Stromal cell of bone marrow (primary cell): ENCODE results near the gene ANKRD40CL.
A peak's percentile ranks its signal among the peaks of the same experiment; 100 is the strongest.
"Not testable (repeated sequence)": the region's sequence is repeated elsewhere in the genome, so short reads cannot be mapped to it uniquely, and the experiment has no call there.

Source experiments
- DNase-seq: peaks from one replicate; pipeline ENCODE4 v3.0.0-alpha.2; 2012; ENCODE audit warnings: low read depth

The ANKRD40CL gene

GRCh38 chr17:50758989-50759544, 8.3 kb downstream of the ANKRD40CL start:
- no peak for DNase-seq

- DNase-seq = no peak
These were observed 8.8 kb downstream of the ANKRD40CL start for GRCh38 chr17:50758524-50758923.

- DNase-seq = no peak
These were observed 12.8 kb downstream of the ANKRD40CL start for GRCh38 chr17:50754521-50754920.

DNA sequence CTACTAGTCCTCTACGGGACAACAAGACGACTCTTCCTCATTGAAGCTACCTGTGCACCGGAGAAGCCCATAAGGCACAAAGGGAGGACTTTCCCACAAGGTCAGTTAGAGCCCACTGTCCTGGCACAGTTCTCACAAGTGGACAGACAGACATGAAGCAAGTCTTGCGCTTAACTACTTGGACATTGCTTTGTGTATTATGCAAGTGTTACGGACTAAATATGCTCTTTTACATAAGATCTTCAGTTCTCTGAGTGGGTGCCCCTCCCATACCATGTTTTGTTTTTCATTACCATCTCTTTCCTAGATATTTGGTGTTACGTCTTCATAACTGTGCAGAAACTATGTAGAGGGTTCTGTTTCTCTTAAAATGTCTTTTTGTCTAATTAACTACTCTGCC, 18.1 kb downstream of the ANKRD40CL start:
- no peak for DNase-seq

DNA sequence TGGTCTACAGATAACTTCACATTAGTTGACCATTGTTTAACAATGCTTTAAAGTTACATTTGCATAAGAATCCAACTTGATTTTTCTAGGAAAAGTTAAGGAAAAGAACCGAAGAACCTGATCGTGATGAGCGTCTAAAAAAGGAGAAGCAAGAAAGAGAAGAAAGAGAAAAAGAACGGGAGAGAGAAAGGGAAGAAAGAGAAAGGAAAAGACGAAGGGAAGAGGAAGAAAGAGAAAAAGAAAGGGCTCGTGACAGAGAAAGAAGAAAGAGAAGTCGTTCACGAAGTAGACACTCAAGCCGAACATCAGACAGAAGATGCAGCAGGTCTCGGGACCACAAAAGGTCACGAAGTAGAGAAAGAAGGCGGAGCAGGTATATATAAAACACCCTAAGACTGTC, 21.7 kb downstream of the ANKRD40CL start:
- DNase-seq = no peak

GRCh38 chr17:50739098-50739497, 28.2 kb downstream of the ANKRD40CL start:
- DNase-seq = no peak

DNA sequence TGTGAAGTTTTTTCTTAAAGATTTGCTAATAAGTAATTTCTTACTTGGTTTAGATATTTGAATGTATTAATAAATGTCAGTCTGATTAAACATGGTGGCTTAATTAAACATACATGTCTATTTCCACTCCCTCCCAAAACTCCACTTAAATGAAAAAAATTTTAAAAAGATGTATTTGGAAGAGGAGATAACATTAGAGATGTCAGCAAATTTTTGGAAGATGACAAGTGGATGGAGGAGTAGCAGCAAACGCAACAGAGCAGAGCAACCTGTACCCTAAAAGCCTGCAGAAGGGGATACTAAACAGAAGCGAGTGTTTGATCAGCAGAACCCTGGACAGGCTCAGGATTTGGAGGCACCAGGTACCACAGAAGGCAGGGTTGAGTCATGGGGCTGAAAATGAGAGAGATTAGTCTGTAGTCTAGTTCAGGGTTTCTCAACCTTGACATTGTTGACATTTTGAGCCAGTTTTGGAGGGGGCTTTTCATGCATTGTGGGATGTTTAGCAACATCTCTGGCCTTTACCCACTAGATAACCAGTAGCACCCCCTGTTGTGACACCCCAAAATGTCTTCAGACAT, 30.1 kb downstream of the ANKRD40CL start:
- DNase-seq = no peak

GRCh38 chr17:50735287-50735686, 32.0 kb downstream of the ANKRD40CL start:
- no peak for DNase-seq

DNA sequence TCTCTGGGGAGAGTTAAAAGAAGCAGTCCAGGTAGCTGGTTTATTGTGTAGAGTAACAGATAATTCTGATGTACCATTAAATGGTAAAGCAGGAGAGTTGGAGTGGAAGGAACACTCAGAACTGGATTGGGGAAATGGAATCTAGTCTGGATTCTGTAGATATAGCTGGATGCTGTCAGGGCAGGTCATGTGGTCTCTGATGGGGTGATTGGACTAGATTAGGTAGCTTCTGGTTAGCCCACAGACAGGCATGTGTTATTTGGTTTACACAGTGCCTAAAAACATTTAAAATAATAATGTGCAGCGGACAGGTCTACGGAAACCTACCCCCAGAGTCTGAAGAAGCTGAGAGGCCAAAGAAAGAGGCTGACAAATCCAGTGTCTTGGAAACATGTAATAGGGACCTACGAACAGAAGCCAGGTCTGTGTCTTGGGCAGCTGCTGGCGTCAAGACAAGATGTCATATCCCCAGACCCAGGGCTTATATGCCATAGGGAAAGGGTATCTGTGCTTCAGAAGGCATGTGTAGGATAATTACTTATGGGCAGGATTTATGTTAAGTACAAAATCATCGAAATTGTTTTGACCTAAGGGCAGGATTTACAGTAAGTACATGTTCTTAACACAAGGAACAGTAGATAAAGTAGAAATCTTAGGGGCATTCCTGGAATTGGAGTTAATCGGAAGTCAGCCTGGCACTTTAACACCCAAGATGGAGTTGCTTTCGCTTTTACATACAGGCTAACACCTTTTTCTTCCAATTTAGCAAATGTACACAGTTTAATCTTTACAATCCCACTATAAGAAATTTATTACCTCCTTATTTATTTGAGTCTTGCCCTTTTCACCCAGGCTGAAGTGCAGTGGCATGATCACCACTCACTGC, 35.5 kb downstream of the ANKRD40CL start:
- DNase-seq = no peak

- no peak for DNase-seq
These were observed 38.2 kb downstream of the ANKRD40CL start for GRCh38 chr17:50728881-50729765.

- DNase-seq = no peak
These were observed 39.2 kb downstream of the ANKRD40CL start for GRCh38 chr17:50728112-50728429.

GRCh38 chr17:50725769-50726655, 41.3 kb downstream of the ANKRD40CL start:
- DNase-seq = no peak

- DNase-seq = not testable (repeated sequence)
These were observed 42.7 kb downstream of the ANKRD40CL start for GRCh38 chr17:50724622-50725021.

DNA sequence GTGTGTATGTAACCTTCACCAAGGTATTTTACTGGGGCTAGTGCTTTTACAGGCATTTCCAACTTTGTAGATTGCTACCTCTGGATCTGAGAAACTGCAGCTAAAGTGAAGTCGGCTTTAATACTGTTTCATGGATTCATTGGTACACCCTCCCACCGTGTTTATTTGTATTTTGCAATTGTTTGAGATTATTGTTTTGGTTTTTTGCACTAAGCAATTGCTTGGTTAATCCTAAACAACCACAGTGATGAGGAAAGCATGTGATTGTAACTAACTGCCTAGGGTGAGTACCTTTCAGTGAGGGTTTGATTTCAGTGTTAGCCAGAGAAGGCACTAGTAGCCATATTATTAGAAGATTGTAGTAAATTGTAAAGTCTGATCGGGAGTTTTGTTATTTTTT, 44.6 kb downstream of the ANKRD40CL start:
- DNase-seq = no peak

GRCh38 chr17:50721194-50722010, 45.9 kb downstream of the ANKRD40CL start:
- no peak for DNase-seq

DNA sequence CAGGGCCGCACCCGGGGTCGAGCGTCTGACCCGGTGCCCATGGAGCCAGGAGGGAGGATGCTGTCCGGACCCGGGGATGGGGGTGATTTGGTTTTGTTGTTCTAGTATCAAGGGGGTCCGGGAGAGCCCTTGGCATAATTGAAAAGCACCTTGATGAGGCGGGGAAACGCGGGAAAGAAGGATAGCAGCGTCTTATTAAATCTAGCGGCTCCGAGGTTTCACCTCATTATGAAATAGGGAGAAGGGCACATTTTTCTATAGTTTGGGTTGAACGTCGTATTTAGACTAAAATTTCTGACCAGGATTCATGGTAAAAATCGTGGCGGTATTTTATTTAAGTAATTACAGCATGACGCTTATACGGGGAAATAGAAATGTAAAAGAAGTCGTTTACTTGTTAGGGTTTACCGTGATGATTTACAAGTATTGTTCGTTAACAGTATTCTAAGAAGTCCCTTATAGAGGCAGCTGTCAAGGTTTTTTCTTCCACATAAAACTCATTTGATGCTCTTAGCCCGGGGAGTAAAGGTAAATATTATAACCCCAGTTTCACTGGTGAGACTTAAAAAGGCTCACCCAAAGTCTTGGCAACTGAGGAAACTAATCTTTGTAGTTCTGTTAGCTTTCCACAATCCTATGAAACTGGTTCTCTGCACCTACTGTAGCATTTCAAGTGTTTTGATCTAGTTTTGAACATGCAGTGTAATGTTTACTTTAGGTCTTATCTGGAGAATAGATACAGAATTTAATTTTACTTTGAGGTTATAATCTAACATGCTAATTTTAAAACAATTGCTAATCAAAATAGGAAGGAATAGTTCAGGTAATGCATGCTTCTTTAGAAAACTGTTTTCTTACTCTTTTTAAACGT, 47.2 kb downstream of the ANKRD40CL start:
- no peak for DNase-seq

DNA sequence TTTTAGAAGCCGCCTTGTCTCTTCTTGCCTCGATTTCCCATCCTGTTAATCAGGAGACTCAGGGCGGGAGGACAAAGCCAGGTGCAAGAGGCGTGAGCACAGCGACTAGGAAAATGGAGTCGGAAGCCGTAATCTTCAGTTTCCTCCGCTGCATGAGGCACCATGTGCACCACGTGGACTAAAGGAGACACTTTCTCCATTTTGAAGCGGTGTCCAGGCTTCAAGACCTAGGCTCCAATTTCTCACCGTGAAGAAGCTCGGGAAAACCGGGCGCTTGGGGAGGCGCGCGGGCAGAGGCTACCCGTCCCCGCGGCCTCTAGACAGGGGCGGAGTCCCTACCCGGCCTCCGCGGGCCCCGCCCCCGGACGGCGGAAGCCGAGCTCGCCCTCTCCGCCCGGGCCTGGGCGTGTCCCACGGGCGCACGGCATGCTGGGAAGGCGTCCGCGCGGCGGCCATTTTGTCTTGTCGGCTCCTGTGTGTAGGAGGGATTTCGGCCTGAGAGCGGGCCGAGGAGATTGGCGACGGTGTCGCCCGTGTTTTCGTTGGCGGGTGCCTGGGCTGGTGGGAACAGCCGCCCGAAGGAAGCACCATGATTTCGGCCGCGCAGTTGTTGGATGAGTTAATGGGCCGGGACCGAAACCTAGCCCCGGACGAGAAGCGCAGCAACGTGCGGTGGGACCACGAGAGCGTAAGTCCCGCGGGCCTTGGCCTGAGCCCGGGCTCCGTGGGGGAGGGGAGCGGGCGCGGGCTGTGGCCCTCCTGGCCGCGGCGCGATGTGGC, 48.0 kb downstream of the ANKRD40CL start, which contains the start of gene LUC7L3:
Gene LUC7L3 (plus strand): TSS at position 460 of the 780 bp plus-strand sequence. CDS start 130 bp downstream, at position 590.
- DNase-seq = peak; percentile 90

- DNase-seq = no peak
These were observed 51.8 kb downstream of the ANKRD40CL start for GRCh38 chr17:50715471-50715870.

- no peak for DNase-seq
These were observed 54.7 kb downstream of the ANKRD40CL start for GRCh38 chr17:50712641-50713040.
